Upper lobe of left lung (tissue), 4 donors: ENCODE results near the gene PCBD1.

ENCODE experiments used
- CTCF ChIP-seq, 6 experiments: fragments of 450-650 bp in 4 of 6; fragments of 200-600 bp in 2 of 6; sonication (generic) in 2 of 6; IDR thresholded peaks; one replicate each; pipeline ENCODE4 v1.5.1; 2016 to 2019; ENCODE audit warnings: antibody characterized with exemption in 6 of 6
- POLR2A ChIP-seq, 4 donors: fragments of 450-650 bp; IDR thresholded peaks; one replicate each; pipeline ENCODE4 v1.5.1; 2016 to 2017; ENCODE audit warnings: antibody characterized with exemption in 4 of 4, mild to moderate bottlenecking in 2 of 4

- TF ChIP-seq CTCF (IDR thresholded peaks at IDR 0.05), result no peak
- no peak for TF ChIP-seq POLR2A (IDR thresholded peaks at IDR 0.05)
Measured at GRCh38 chr10:70851597-70852475, 36.5 kb downstream of the PCBD1 start.
